Activated naive CD4-positive, alpha-beta T cell treated with anti-CD3 and anti-CD28 coated beads, Interleukin-2, amount 50 U/mL, for 16 hours (primary cell): ENCODE results near the gene NDUFAF2.
"Not testable (repeated sequence)": the region's sequence is repeated elsewhere in the genome, so short reads cannot be mapped to it uniquely, and the experiment has no call there.

Source experiments
- DNase-seq: peaks from one replicate; pipeline ENCODE4 v3.0.0-alpha.2; 2020

The NDUFAF2 gene

GRCh38 chr5:60993875-60994571 lies 49.0 kb downstream of the NDUFAF2 start:
- no peak for DNase-seq

- DNase-seq = no peak
Measured at GRCh38 chr5:60996368-60996767, 51.4 kb downstream of the NDUFAF2 start.

GRCh38 chr5:60997721-60998120 lies 52.7 kb downstream of the NDUFAF2 start:
- no peak for DNase-seq

GRCh38 chr5:61000887-61001286 lies 55.9 kb downstream of the NDUFAF2 start:
- no peak for DNase-seq

GRCh38 chr5:61001647-61002046 lies 56.6 kb downstream of the NDUFAF2 start:
- no peak for DNase-seq

GRCh38 chr5:61002611-61003355 lies 57.8 kb downstream of the NDUFAF2 start:
- DNase-seq = no peak

GRCh38 chr5:61004448-61004847 lies 59.4 kb downstream of the NDUFAF2 start:
- no peak for DNase-seq

- no peak for DNase-seq
Measured at GRCh38 chr5:61009907-61010306, 64.9 kb downstream of the NDUFAF2 start.

GRCh38 chr5:61010467-61011454 lies 65.8 kb downstream of the NDUFAF2 start:
- DNase-seq = no peak

GRCh38 chr5:61018062-61018461 lies 73.1 kb downstream of the NDUFAF2 start:
- no peak for DNase-seq

GRCh38 chr5:61019642-61020041 lies 74.6 kb downstream of the NDUFAF2 start:
- no peak for DNase-seq

GRCh38 chr5:61020415-61020814 lies 75.4 kb downstream of the NDUFAF2 start:
- no peak for DNase-seq

- DNase-seq = no peak
Measured at GRCh38 chr5:61023131-61023530, 78.1 kb downstream of the NDUFAF2 start.

GRCh38 chr5:61026004-61026403 lies 81.0 kb downstream of the NDUFAF2 start:
- no peak for DNase-seq

- no peak for DNase-seq
Measured at GRCh38 chr5:61028382-61028781, 83.4 kb downstream of the NDUFAF2 start.

- DNase-seq = no peak
Measured at GRCh38 chr5:61029456-61030162, 84.6 kb downstream of the NDUFAF2 start.

- DNase-seq = no peak
Measured at GRCh38 chr5:61030163-61030482, 85.1 kb downstream of the NDUFAF2 start.

- DNase-seq = not testable (repeated sequence)
Measured at GRCh38 chr5:61031301-61031700, 86.3 kb downstream of the NDUFAF2 start.

- no peak for DNase-seq
Measured at GRCh38 chr5:61044545-61044944, 99.5 kb downstream of the NDUFAF2 start.

GRCh38 chr5:61047346-61047745 lies 102.3 kb downstream of the NDUFAF2 start:
- DNase-seq = no peak

- no peak for DNase-seq
Measured at GRCh38 chr5:61048534-61048933, 103.5 kb downstream of the NDUFAF2 start.

- no peak for DNase-seq
Measured at GRCh38 chr5:61050292-61050691, 105.3 kb downstream of the NDUFAF2 start.

GRCh38 chr5:61051267-61051666 lies 106.3 kb downstream of the NDUFAF2 start:
- DNase-seq = no peak
